Nucleus accumbens (tissue), 56 donors: ENCODE measurements around the gene PLEKHA7.
A peak's percentile ranks its signal among the peaks of the same experiment; 100 is the strongest.

ENCODE experiments used
- DNase-seq, 56 donors: peaks; one replicate each; lab custom pipeline; 2025; lab: John Stamatoyannopoulos, UW

The PLEKHA7 gene

DNA sequence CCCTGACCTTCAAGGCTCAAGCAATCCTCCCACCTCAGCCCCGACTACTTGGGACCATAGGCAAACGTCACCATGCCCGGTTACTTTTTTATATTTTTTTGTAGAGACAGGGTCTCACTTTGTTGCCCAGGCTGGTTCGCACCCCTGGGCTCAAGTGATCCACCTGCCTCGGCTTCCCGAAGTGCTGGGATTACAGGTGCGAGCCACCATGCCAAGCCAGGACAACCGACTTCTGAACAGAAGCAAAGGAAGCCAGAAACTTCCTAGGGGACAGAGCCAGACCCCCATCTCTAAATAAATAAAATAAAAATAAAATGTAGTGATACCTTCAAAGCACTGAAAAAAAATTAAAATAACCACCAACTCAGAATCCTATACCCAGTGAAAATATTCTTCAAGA lies 249.3 kb downstream of the PLEKHA7 start:
- no peak for DNase-seq

DNA sequence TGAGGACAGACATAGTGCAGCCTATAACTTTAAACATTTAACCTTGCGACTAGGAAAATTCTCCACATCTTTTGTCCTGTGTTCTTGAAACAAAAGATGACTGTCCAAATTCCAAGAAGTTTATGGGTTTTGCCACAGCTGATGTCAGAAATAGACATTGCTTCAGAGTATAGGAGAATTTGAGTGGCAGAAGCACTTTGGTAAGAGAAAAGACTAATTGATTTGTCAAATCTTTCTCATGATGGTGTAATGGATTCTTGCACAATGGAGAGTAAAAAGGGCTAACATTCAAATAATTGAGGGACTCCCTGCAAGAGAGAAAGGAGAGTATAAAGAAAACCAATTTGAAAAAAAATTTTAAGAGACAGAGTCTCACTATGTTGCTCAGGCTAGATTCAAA lies 250.5 kb downstream of the PLEKHA7 start:
- no peak for DNase-seq

DNA sequence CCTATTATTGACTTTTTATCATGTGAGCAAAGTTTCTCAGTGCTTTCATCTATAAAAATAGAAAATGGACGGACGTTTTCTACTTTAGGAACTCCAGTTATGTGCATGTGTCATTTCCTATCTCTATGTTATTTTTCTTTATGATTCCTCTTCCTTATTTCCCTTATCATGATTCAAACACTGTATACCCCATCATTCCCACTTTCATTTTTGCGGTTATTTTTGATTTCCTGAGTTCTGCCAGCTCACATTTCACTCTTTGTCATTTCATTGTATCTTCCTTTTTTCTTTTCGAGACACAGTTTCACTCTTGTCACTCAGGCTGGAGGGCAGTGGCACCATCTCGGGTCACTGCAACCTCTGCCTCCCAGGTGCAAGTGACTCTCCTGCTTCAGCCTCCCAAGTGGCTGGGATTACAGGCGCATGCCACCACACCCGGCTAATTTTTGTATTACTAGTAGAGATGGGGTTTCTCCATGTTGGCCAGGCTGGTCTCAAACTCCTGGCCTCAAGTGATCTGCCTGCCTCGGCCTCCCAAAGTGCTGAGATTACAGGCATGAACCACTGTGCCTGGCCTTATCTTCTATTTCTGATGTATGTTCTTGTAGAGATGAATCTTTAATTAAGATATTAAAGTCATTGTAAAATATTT lies 254.2 kb downstream of the PLEKHA7 start:
- DNase-seq = no peak

DNA sequence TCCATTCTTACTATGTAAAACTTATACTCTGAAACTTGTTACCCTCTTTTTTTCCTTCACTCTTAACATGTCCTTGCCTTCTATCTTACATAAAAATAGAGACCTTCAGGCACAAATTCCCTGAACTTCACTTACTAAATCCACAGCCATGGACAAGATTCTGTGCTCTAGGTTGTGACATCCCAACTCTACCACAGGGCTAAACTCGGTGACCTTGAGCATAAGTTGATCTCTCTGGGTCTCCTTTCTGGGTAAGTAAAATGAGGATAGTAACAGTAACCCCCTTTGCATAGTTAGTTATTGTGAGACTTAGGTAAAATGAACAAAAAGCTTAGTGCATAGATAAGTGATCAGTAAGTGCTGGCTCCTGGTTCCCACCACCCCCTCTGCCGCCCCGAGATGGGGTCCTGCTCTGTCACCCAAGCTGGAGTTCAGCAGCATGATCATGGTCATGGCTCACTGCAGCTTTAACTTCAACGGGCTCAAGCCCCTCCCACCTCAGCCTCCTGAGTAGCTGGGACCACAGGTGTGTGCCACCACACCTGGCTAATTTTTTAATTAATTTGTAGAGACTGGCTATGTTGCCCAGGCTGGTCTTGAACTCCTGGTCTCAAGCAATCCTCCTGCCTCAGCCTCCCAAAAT lies 255.7 kb downstream of the PLEKHA7 start:
- no peak for DNase-seq

DNA sequence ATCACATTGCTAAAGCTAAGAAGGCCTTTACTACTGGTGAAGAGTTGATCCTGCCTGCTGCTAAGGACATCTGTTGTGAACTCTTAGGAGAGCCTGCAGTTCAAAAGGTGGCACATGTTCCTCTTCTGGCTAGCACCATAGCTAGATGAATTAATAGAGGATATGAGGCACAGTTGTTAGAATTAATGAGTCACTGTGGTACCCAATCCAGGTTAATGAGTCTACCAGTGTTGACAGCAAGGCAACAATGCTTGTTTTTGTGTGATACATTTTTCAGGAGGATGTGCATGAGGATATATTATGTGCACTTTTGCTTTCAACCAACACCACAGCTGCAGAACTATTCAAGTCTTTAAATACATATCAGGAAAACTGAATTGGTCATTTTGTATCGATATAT lies 263.8 kb downstream of the PLEKHA7 start:
- DNase-seq = no peak

DNA sequence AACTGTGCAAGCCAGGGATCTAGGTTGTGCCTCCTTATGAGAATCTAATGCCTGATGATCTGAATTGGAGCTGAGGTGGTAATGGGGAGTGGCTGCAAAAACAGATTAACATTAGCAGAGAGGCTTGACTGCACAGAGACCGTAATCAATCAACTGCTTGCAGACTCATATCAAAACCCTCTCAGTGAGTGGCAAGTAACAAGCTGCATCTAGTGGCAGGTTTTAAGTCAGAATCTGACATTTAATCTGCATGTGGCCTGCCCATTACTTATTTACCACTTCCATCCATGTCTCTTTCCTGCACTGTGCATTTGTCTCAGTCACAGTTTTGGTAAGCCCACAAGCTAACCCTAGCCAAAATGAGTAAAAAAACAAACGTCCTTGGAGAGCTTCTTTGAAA lies 264.5 kb downstream of the PLEKHA7 start:
- DNase-seq = no peak

DNA sequence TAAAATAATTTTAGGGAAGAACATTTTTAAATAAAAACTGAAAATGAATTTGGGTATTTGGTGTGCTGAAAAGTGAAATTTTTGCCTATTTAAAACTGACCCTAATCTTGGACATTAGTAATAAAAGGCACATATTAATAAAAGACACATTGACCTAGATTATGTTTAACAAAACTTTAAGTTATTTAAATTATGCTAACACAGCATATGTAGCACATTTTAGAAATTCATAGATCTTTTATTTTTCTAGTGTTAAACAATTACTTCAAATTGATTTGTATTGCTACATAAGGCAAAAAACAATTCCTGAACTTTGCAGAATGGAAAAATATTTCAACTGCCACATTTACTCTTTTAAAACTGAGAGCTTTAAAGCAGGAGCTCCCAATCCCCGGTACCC lies 265.1 kb downstream of the PLEKHA7 start:
- DNase-seq = no peak

DNA sequence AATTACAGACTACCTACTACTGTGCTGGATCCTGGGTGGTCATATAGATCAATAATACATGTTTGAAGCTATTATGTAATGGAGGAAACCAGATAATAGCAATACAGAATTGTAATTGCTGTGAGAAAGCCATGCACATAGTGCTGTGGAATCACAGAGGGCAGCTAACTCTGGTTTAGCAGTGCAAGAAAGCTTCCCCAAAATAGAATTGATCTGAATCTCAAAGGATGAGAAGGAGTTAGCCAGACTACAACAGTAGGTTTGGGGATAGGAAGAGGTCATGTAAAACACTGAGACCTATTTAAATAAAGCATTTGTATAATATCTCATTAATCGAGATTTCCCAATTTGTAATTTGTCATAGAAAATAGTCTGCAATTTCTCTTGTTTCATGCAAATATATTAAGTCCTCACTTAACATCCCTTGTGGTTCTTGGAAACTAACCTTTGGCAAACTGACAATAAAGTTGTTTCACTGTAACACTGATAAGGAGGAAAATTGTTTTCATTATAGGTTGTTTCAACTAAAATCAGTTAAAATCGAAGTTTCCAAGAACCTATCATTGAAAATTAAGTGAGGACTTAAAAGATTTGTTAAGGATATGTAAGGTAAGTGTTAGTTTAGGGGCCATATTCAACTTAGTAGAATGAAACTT lies 268.1 kb downstream of the PLEKHA7 start:
- no peak for DNase-seq

DNA sequence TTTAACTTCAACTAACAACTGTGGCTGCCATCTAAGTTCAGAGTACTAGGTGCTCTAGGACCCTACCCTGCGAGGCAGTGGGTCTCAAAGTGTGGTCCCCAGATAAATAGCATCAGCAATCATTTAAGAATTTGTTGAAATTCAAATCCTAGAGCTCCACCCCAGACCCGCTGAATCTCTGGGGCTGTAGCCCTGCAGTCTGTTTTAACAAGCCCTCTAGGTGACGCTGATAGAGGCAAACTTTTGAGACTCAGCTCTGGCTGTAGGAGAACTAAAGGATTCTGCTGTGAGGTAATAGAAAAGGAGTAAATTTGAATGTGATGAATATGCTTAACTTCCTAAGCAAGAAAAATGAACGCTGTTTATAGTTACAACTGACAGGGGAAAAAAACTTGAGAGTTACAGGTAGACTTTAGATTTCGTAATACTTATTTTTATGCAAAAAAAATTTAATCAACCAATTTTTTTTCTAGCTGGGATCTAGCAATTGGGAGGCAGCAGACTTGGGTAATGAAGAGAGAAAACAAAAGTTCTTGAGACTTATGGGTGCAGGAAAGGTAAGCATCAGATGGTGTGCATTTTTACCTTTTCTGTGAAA lies 270.0 kb downstream of the PLEKHA7 start:
- no peak for DNase-seq

DNA sequence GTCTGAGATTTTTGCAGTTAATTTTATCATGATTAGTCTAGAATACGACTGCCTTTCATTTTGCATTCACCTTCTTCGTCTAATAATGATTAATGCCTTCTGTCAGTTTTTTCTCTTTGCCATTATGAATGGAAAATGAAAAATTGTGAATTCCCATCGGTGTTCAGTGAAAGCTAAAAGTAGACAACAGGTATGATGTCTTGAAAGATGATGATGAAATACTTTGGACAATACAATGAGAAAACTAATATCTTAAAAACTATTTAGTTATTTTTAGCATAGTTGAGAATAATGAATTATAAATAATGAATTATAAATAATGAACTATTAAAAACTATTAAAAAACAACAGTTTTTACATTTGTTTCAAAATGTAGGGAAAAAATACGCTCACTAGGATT lies 270.7 kb downstream of the PLEKHA7 start:
- DNase-seq = no peak

DNA sequence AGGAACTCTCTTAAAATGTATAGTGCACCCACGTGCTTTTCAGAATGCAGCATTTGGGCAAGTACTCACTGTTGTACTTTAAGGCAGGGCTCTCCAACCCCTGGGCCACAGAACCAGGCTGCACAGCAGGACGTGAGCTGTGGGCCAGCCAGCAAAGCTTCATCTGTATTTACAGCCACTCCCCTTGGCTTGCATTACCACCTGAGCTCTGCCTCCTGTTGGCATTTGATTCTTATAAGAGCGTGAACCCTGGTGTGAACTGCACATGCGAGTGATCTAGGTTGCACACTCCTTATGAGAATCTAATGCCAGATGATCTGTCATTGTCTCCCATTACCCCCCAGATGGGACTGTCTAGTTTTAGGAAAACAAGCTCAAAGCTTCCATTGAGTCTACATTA lies 272.7 kb downstream of the PLEKHA7 start:
- no peak for DNase-seq

DNA sequence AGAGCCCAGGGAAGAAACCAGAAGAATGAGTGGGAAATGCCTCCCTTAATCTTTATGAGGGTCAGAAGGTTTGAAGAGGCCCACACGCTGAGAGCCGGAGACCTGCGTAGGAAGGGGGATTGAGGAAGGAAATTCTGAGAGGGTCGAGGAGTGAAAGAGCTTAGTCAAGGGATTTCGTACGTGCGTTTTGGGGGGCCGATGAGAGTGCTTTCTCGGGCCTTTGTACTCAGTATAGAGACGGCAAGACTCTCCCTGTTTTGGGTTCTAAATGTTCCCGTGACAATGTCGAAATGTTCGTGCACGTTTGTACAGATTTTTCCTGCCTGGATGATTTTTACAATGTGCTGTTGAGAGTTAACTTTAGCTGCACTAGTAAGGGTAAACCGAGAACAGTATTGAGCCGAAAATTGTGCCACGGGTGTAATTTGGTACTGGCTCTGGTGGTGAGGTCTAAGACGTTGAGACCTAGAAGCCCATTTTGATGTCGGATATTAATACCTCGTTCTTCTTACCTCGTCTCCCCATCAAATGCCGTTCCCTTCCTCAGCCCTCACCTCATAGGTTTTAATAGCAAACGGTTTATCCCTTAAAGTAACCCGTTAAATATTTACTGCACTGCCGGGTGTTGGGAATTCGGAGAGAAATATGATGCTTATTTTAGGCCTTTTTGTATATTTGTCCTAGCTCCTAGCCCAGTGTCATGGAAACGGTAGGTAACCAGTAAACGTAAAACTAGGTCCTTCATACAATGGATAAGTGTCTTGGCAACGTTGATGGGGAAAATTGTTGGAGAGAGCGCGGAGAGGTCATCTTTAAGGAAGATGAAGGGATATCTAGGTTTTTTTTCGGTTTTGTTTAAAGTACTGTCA lies 275.0 kb downstream of the PLEKHA7 start:
- DNase-seq = peak in 8 of 56 donors; percentile 33 to 58 (median 42)

DNA sequence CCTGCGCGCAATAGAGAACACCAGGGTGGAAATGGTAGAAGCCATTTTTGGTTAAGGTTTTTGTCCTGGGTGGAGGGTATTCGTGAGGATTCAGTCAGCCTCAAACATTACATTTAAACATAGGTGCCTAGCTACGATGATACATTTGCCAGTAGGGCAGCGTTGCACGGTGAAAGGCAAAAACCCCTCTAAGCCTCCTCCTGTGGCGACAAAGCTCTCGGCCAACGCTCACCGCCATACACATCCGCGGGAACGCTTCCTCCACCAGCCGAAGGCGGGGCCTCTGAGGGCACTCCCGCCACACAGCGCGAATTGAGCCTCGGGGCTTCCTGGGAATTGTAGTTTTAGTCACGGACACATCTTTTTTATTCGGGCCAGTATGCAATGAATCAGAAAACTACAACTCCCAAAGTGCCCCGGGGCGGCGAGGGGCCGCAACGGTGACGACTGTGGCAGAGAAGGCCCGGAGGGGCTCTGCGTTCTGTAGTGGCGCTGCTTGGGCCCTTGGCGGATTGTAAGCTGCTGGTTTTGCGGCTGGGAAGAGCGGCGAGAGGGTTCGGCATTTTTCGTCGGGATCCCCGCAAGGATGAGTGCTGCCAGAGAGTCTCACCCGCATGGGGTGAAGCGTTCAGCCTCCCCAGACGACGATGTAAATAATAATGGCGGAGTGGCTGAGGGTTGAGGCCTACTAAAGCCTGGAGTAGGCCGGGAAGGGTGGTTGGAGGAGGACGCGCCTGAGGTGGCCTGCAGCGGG lies 275.8 kb downstream of the PLEKHA7 start, which contains the start of gene C11orf58:
Gene C11orf58 (plus strand): TSS at position 455 of the 754 bp plus-strand sequence. CDS start 132 bp downstream, at position 587.
- peak; percentile 67 to 99 (median 95) for DNase-seq

DNA sequence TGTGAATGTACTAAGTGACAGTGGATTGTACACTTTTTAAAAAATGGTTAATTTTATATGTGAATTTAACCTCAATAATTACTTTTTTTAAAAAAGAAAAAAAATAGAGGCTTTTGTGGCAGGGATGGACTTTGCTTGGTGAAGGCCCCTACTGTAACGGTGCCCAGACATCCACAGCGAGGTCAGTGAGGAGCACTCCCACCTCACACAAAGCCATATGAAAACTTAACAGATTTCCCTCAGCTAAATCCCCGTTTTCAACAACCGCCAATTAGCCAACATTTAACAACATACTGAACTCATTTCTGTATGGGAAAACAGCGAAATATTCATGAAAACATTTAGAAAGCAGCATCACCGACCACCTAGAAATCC lies 276.4 kb downstream of the PLEKHA7 start:
- DNase-seq = peak in 3 of 56 donors; percentile 14 to 55 (median 41)
